SK-N-SH (cell line): ENCODE data around the gene TNFAIP2. TPM values are rescaled to one million over a fixed set of nuclear protein-coding genes. Genes with fewer than 3 reads are reported as not detected.
"Not testable (repeated sequence)": the region's sequence is repeated elsewhere in the genome, so short reads cannot be mapped to it uniquely, and the experiment has no call there.

Experiments
- CTCF ChIA-PET: fragments of 300-600, 350-600 bp; formaldehyde crosslinking; extraction: SDS; loops from one replicate; lab custom pipeline; 2021; lab: Yijun Ruan, JAX
- POLR2A ChIA-PET: fragments of 350-600 bp; sonication (Branson Sonifier 250); formaldehyde crosslinking; extraction: SDS; loops from one replicate; lab custom pipeline; 2020; ENCODE audit warnings: antibody characterized with exemption, inconsistent platforms; lab: Yijun Ruan, JAX
- DNase-seq: peaks from one replicate; pipeline ENCODE4 v3.0.0; 2012
- H2AFZ ChIP-seq: fragments of 200-600 bp; sonication (generic); 2 replicates; pipeline ENCODE4 v1.8.1; 2016; ENCODE audit warnings: antibody characterized with exemption, mild to moderate bottlenecking, low read depth
- H3F3A ChIP-seq: fragments of 200-600 bp; sonication (generic); replicated peaks from 2 replicates; pipeline ENCODE3; 2016; ENCODE audit warnings: antibody characterized with exemption, mild to moderate bottlenecking; ENCODE audit not compliant: insufficient read depth
- H3K27ac ChIP-seq, 2 experiments: fragments of 200-500 bp in 1 of 2; fragments of 200-600 bp in 1 of 2; sonication (Bioruptor generic) in 1 of 2; sonication (generic), shearing (Covaris generic) in 1 of 2; 2 replicates each; pipeline versions ENCODE4 v1.5.1 to v1.6.1; 2014 to 2016; ENCODE audit warnings: low read depth in 2 of 2, inconsistent platforms in 1 of 2, low read length in 1 of 2, mild to moderate bottlenecking in 1 of 2, mixed read lengths in 1 of 2
- H3K27me3 ChIP-seq: fragments of 200-600 bp; sonication (generic), shearing (Covaris generic); 2 replicates; pipeline ENCODE4 v1.6.1; 2016; ENCODE audit warnings: mixed run types; ENCODE audit not compliant: insufficient read depth
- H3K36me3 ChIP-seq, 2 experiments: fragments of 200-500 bp in 1 of 2; fragments of 200-600 bp in 1 of 2; sonication (Bioruptor generic) in 1 of 2; sonication (generic) in 1 of 2; replicated peaks in 1 of 2; 2 replicates each; pipeline versions ENCODE3 to v1.5.1; 2014 to 2016; ENCODE audit warnings: low read length in 1 of 2, mild to moderate bottlenecking in 1 of 2; ENCODE audit not compliant: insufficient read depth in 2 of 2, control insufficient read depth in 1 of 2
- H3K4me1 ChIP-seq, 2 experiments: fragments of 200-500 bp in 1 of 2; fragments of 200-600 bp in 1 of 2; sonication (Bioruptor generic) in 1 of 2; sonication (generic), shearing (Covaris generic) in 1 of 2; 2 replicates each; pipeline versions ENCODE4 v1.5.1 to v1.6.1; 2014 to 2016; ENCODE audit warnings: low read depth in 1 of 2, low read length in 1 of 2, mixed run types in 1 of 2; ENCODE audit not compliant: insufficient read depth in 2 of 2, control insufficient read depth in 1 of 2
- H3K4me2 ChIP-seq: fragments of 200-600 bp; sonication (generic), shearing (Covaris generic); 2 replicates; pipeline ENCODE4 v1.6.1; 2017; ENCODE audit warnings: mixed run types
- H3K4me3 ChIP-seq, 2 experiments: fragments of 200-500 bp in 1 of 2; fragments of 200-600 bp in 1 of 2; sonication (Bioruptor generic) in 1 of 2; sonication (generic), shearing (Covaris generic) in 1 of 2; 2 replicates each; pipeline versions ENCODE4 v1.5.1 to v1.8.1; 2014 to 2016; ENCODE audit warnings: low read depth in 2 of 2, inconsistent platforms in 1 of 2, low read length in 1 of 2, mild to moderate bottlenecking in 1 of 2, mixed read lengths in 1 of 2, moderate library complexity in 1 of 2
- H3K79me2 ChIP-seq: fragments of 200-600 bp; sonication (generic); 2 replicates; pipeline ENCODE4 v1.8.1; 2017; ENCODE audit warnings: mild to moderate bottlenecking; ENCODE audit not compliant: insufficient read depth
- H3K9ac ChIP-seq: fragments of 200-600 bp; sonication (generic); 2 replicates; pipeline ENCODE4 v1.6.1; 2017; ENCODE audit warnings: mixed run types
- H3K9me2 ChIP-seq: fragments of 200-600 bp; sonication (generic); 2 replicates; pipeline ENCODE4 v1.6.1; 2017; ENCODE audit warnings: mixed run types
- H3K9me3 ChIP-seq: fragments of 200-600 bp; sonication (generic); 2 replicates; pipeline ENCODE4 v1.6.1; 2017; ENCODE audit warnings: mixed run types, mild to moderate bottlenecking, moderate library complexity
- H4K20me1 ChIP-seq: fragments of 200-600 bp; sonication (generic); 2 replicates; pipeline ENCODE4 v1.6.1; 2017; ENCODE audit warnings: mild to moderate bottlenecking, mixed run types; ENCODE audit not compliant: insufficient read depth
- EZH2phosphoT487 ChIP-seq: fragments of 200-600 bp; sonication (generic); IDR thresholded peaks from 2 replicates; pipeline ENCODE4 v1.6.1; 2017; ENCODE audit warnings: low read depth, mixed run types, mild to moderate bottlenecking, antibody characterized with exemption, moderate library complexity, borderline replicate concordance
- FOXM1 ChIP-seq: IDR thresholded peaks from 2 replicates; pipeline ENCODE4 v1.4.0; 2012; ENCODE audit warnings: low read depth, mild to moderate bottlenecking
- GABPA ChIP-seq: IDR thresholded peaks from 2 replicates; pipeline ENCODE4 v1.4.0; 2012; ENCODE audit warnings: low read depth, mild to moderate bottlenecking
- MEF2A ChIP-seq: IDR thresholded peaks from 2 replicates; pipeline ENCODE4 v1.4.0; 2012; ENCODE audit warnings: low read depth, borderline replicate concordance
- NRF1 ChIP-seq: IDR thresholded peaks from 2 replicates; pipeline ENCODE4 v1.6.1; 2012; ENCODE audit warnings: low read depth, mild to moderate bottlenecking, low read length
- RAD21 ChIP-seq: IDR thresholded peaks from 2 replicates; pipeline ENCODE4 v1.6.1; 2012; ENCODE audit warnings: mild to moderate bottlenecking, low read length
- RFX5 ChIP-seq: IDR thresholded peaks from 2 replicates; pipeline ENCODE4 v1.6.1; 2012; ENCODE audit warnings: mild to moderate bottlenecking, improper control_type of control experiment, low read length
- TAF1 ChIP-seq: IDR thresholded peaks from 2 replicates; pipeline ENCODE4 v1.6.1; 2012; ENCODE audit warnings: low read depth, mild to moderate bottlenecking, low read length, moderate library complexity, borderline replicate concordance
- USF1 ChIP-seq: IDR thresholded peaks from 2 replicates; pipeline ENCODE4 v1.4.0; 2012; ENCODE audit warnings: low read depth, borderline replicate concordance
- WGBS: methylation state at CpG from one replicate; pipeline ENCODE4 v1.1.6; 2017; ENCODE audit warnings: low lambda C conversion rate; 5-methylcytosine and 5-hydroxymethylcytosine counted together
- polyA plus RNA-seq, 3 experiments: library from polyadenylated mRNA; depleted of rRNA; stranded (reverse); fragments of >200 nt; gene quantifications; 2 replicates each; pipeline ENCODE4 v1.2.3, GENCODE V29; 2012
- TF ChIP-seq, protein P1 (sequence below): IDR thresholded peaks from 2 replicates; pipeline ENCODE4; 2012
- TF ChIP-seq, protein P2 (sequence below): fragments of 150-350 bp; IDR thresholded peaks from 2 replicates; pipeline ENCODE4 v1.6.1; 2017; ENCODE audit warnings: antibody characterized with exemption, low read length, low read depth, borderline replicate concordance

Gene TNFAIP2
- polyA plus RNA-seq, 1 of the 3 experiments (the other 2 are of a cell fraction): 16.0 TPM

- TF ChIP-seq, protein P1, sequence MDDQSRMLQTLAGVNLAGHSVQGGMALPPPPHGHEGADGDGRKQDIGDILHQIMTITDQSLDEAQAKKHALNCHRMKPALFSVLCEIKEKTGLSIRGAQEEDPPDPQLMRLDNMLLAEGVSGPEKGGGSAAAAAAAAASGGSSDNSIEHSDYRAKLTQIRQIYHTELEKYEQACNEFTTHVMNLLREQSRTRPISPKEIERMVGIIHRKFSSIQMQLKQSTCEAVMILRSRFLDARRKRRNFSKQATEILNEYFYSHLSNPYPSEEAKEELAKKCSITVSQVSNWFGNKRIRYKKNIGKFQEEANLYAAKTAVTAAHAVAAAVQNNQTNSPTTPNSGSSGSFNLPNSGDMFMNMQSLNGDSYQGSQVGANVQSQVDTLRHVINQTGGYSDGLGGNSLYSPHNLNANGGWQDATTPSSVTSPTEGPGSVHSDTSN: no peak
- TF ChIP-seq, all 33 proteins: peak for 0
These were observed 42.1 kb downstream of the TNFAIP2 start (continued) for GRCh38 chr14:103165323-103165722.

DNA sequence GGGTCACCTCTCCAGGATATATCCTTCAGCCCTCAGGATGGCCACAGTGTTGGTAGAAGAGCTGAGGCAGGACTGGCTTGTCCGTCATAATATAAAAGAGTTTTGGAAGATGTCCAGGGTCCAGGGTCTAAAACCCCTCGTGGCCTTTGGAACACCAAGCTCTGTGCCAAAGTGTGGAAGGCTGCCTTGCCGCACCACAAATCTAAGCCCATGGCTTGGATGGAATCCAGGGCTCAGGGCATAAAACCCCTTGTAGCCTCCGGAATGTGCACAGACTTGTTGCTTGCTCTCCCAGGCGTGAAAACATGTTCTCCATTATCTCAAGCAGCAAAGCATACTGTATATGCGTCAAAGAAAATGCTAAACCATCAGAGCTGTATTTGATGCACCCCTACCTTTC is 46.7 kb downstream of the TNFAIP2 start:
- Histone ChIP-seq H3K4me1 (no peaks in the 10 kb centered on the region), H3K9me3 (0 out of 2 replicates have a peak, but pooled peaks cover 10% of the 10 kb centered on the region), H3K27me3 (no peaks in the 10 kb centered on the region), H3K9me2 (no peaks in the 10 kb centered on the region), H3K4me2 (no peak overlapping the region), H3K9ac (no peak overlapping the region)
- 44% methylated on average over 6 of the region's 6 CpGs for WGBS
- DNase-seq: no peak
- TF ChIP-seq EZH2phosphoT487: no peak
- TF ChIP-seq GABPA: no peak
- TF ChIP-seq, all 33 proteins: peak for 0
- H3K4me3 ChIP-seq: no peak overlapping the region; a peak in 1 of 4 replicates
- no peaks in the 10 kb centered on the region for H3K36me3 ChIP-seq
- no peaks in the 10 kb centered on the region for H3K79me2 ChIP-seq
- no peaks in the 10 kb centered on the region for H4K20me1 ChIP-seq
- ChIA-PET CTCF (interaction anchor here (0.6 to 4.4 kb wide), 4 partner anchors 15 to 1043 kb away, joined by 3 to 13 read pairs (median 3); no protein-coding TSS in a partner anchor), POLR2A (no interaction called here)
- no peak overlapping the region for H3K27ac ChIP-seq
- no peaks in the 10 kb centered on the region for H3F3A ChIP-seq
- no peak overlapping the region for H2AFZ ChIP-seq

GRCh38 chr14:103171206-103171605 is 47.9 kb downstream of the TNFAIP2 start:
- CTCF ChIA-PET: interaction anchor here (1.0 to 4.4 kb wide), 3 partner anchors 14 to 66 kb away, joined by 3 to 13 read pairs (median 4); no protein-coding TSS in a partner anchor
- POLR2A ChIA-PET: not testable (repeated sequence)

GRCh38 chr14:103172921-103173320 is 49.7 kb downstream of the TNFAIP2 start:
- no peak overlapping the region for H2AFZ ChIP-seq
- no peaks in the 10 kb centered on the region for H4K20me1 ChIP-seq
- H3K36me3 ChIP-seq: no peaks in the 10 kb centered on the region
- H3F3A ChIP-seq: no peaks in the 10 kb centered on the region
- no peaks in the 10 kb centered on the region for H3K4me1 ChIP-seq
- DNase-seq: no peak
- no peak for TF ChIP-seq MEF2A
- TF ChIP-seq NRF1: no peak
- TF ChIP-seq RFX5: no peak
- no peak for TF ChIP-seq USF1
- TF ChIP-seq RAD21: no peak
- no peak for TF ChIP-seq TAF1
- no peak for TF ChIP-seq FOXM1
- TF ChIP-seq, protein P2, sequence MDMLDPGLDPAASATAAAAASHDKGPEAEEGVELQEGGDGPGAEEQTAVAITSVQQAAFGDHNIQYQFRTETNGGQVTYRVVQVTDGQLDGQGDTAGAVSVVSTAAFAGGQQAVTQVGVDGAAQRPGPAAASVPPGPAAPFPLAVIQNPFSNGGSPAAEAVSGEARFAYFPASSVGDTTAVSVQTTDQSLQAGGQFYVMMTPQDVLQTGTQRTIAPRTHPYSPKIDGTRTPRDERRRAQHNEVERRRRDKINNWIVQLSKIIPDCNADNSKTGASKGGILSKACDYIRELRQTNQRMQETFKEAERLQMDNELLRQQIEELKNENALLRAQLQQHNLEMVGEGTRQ: no peak
- POLR2A ChIA-PET: no interaction called here
- no peak overlapping the region for H3K9ac ChIP-seq
- 26% methylated on average over 5 of the region's 5 CpGs for WGBS
- CTCF ChIA-PET: interaction anchor here (0.8 to 4.4 kb wide), 2 partner anchors 14 to 68 kb away, joined by 3 to 13 read pairs; no protein-coding TSS in a partner anchor
- H3K9me2 ChIP-seq: no peaks in the 10 kb centered on the region
- H3K27ac ChIP-seq: no peak overlapping the region
- H3K4me3 ChIP-seq: no peak overlapping the region
- no peak overlapping the region for H3K4me2 ChIP-seq
- no peaks in the 10 kb centered on the region for H3K27me3 ChIP-seq
- H3K9me3 ChIP-seq: 0 out of 2 replicates have a peak, but pooled peaks cover 10% of the 10 kb centered on the region
- no peaks in the 10 kb centered on the region for H3K79me2 ChIP-seq

More at GRCh38 chr14:103171206-103171605, 47.9 kb downstream of the TNFAIP2 start:
- H3K79me2 ChIP-seq, H3K9me2 ChIP-seq, H3K4me1 ChIP-seq, H3K4me2 ChIP-seq, H3K9me3 ChIP-seq, H3K4me3 ChIP-seq, H3F3A ChIP-seq, H3K27me3 ChIP-seq, DNase-seq, H3K36me3 ChIP-seq, H4K20me1 ChIP-seq, H3K9ac ChIP-seq, H2AFZ ChIP-seq: not testable (repeated sequence)
- peak overlapping the region in 1 of 2 experiments; percentile 53; a peak in 1 of 4 replicates for H3K27ac ChIP-seq
- WGBS: 28% methylated on average over 2 of the region's 2 CpGs

DNA sequence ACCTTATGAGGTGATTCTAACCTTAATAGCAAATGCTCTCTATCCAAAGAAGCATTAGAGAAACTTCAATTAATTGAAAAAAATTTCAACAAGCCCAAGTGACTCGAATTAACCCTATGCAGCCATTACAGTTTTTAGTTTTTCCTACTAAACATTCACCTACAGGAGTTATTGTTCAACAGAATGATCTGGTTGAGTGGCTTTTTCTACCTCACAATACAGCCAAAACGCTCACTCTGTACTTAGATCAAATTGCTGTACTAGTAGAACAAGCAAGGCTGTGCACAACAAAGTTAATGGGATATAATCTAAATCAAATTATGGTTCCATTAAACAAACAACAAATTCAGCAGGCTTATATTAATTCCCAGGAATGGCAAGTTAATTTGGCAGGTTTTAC is 50.6 kb downstream of the TNFAIP2 start:
- H3K9me3 ChIP-seq, POLR2A ChIA-PET, H3K4me2 ChIP-seq: not testable (repeated sequence)

More for the DNA sequence above, 50.6 kb downstream of the TNFAIP2 start:
- H2AFZ ChIP-seq, H3K27ac ChIP-seq, H3K9me2 ChIP-seq, H4K20me1 ChIP-seq, H3K4me1 ChIP-seq, CTCF ChIA-PET, H3K27me3 ChIP-seq, H3K9ac ChIP-seq, DNase-seq, H3K36me3 ChIP-seq, H3K4me3 ChIP-seq, H3F3A ChIP-seq, H3K79me2 ChIP-seq: not testable (repeated sequence)
- WGBS: 7% methylated on average over 2 of the region's 2 CpGs
